Lower leg skin (tissue), 3 donors: ENCODE results near the gene NEDD8.

Source experiments
- POLR2A ChIP-seq, 2 donors: fragments of 450-650 bp; IDR thresholded peaks; one replicate each; pipeline ENCODE4 v1.6.1; 2016 to 2017; ENCODE audit warnings: antibody characterized with exemption in 2 of 2, mild to moderate bottlenecking in 1 of 2, moderate library complexity in 1 of 2
- TF ChIP-seq, protein P1 (sequence below), 3 donors: fragments of 450-650 bp; IDR thresholded peaks; one replicate each; pipeline ENCODE4 v1.5.1; 2016; ENCODE audit warnings: antibody characterized with exemption in 3 of 3, mild to moderate bottlenecking in 3 of 3, moderate library complexity in 2 of 3

GRCh38 chr14:24198814-24199524, 33.2 kb downstream of the NEDD8 start:
- TF ChIP-seq POLR2A (IDR thresholded peaks at IDR 0.05) = no peak
- TF ChIP-seq, protein P1, sequence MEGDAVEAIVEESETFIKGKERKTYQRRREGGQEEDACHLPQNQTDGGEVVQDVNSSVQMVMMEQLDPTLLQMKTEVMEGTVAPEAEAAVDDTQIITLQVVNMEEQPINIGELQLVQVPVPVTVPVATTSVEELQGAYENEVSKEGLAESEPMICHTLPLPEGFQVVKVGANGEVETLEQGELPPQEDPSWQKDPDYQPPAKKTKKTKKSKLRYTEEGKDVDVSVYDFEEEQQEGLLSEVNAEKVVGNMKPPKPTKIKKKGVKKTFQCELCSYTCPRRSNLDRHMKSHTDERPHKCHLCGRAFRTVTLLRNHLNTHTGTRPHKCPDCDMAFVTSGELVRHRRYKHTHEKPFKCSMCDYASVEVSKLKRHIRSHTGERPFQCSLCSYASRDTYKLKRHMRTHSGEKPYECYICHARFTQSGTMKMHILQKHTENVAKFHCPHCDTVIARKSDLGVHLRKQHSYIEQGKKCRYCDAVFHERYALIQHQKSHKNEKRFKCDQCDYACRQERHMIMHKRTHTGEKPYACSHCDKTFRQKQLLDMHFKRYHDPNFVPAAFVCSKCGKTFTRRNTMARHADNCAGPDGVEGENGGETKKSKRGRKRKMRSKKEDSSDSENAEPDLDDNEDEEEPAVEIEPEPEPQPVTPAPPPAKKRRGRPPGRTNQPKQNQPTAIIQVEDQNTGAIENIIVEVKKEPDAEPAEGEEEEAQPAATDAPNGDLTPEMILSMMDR (IDR thresholded peaks at IDR 0.05) = no peak
